ENCODE results near the gene ARHGEF26. TPM values are rescaled to one million over a fixed set of nuclear protein-coding genes. Genes with fewer than 3 reads are reported as not detected.

ARHGEF26 gene
- total RNA-seq, 1 donor from 2014 or later: 0.53 TPM

GRCh38 chr3:154098376-154098775 lies 22.8 kb upstream of the ARHGEF26 start:
- FAIRE-seq (no peak), DNase-seq (ENCODE audit: low read depth) (no peak)
- no peaks in the 10 kb centered on the region for H3K36me3 ChIP-seq (ENCODE audit: control insufficient read depth, insufficient read depth, low read length)
- no peak for TF ChIP-seq CTCF (IDR thresholded peaks at IDR 0.05; ENCODE audit: insufficient read depth, low read length, severe bottlenecking)
- no peak overlapping the region for H3K4me3 ChIP-seq (ENCODE audit: low read depth, low read length)
- H3K27me3 ChIP-seq (ENCODE audit: control insufficient read depth, insufficient read depth, low read length): no peaks in the 10 kb centered on the region

DNA sequence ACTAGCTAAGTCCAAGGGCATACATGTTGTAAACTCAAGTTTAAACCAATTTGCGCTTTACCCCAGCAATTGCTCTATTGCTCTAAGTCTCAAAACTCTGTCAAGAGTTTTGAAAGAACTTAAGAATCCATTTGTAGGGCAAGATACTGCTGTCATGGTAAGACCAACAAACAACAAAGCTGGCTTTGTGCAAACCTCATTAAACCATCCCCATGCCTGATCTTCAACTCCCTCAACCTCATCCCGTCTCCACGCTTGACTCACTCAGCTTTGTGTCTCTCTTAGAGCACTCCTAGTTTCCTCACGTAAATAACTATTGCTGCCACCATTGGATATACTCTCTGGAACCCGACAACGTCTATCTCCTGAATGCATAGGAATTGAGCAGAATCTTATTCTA lies 20.6 kb upstream of the ARHGEF26 start:
- TF ChIP-seq CTCF (IDR thresholded peaks at IDR 0.05; ENCODE audit: insufficient read depth, low read length, severe bottlenecking): no peak
- Histone ChIP-seq H3K36me3 (ENCODE audit: control insufficient read depth, insufficient read depth, low read length) (no peaks in the 10 kb centered on the region), H3K4me3 (ENCODE audit: low read depth, low read length) (no peak overlapping the region), H3K27me3 (ENCODE audit: control insufficient read depth, insufficient read depth, low read length) (no peaks in the 10 kb centered on the region)
- no peak for DNase-seq (ENCODE audit: low read depth)
- FAIRE-seq: no peak

- Histone ChIP-seq H3K27me3 (ENCODE audit: control insufficient read depth, insufficient read depth, low read length) (no peaks in the 10 kb centered on the region), H3K36me3 (ENCODE audit: control insufficient read depth, insufficient read depth, low read length) (no peaks in the 10 kb centered on the region), H3K4me3 (ENCODE audit: low read depth, low read length) (no peak overlapping the region)
- TF ChIP-seq CTCF (IDR thresholded peaks at IDR 0.05; ENCODE audit: insufficient read depth, low read length, severe bottlenecking): no peak
- DNase-seq (ENCODE audit: low read depth) (no peak), FAIRE-seq (no peak)
These were observed 19.9 kb upstream of the ARHGEF26 start for GRCh38 chr3:154101250-154101649.

GRCh38 chr3:154102225-154102624 lies 19.0 kb upstream of the ARHGEF26 start:
- DNase-seq (ENCODE audit: low read depth) (no peak), FAIRE-seq (no peak)
- H3K36me3 ChIP-seq (ENCODE audit: control insufficient read depth, insufficient read depth, low read length): no peaks in the 10 kb centered on the region
- H3K27me3 ChIP-seq (ENCODE audit: control insufficient read depth, insufficient read depth, low read length): no peaks in the 10 kb centered on the region
- no peak overlapping the region for H3K4me3 ChIP-seq (ENCODE audit: low read depth, low read length)
- TF ChIP-seq CTCF (IDR thresholded peaks at IDR 0.05; ENCODE audit: insufficient read depth, low read length, severe bottlenecking): no peak

GRCh38 chr3:154105218-154105975 lies 15.8 kb upstream of the ARHGEF26 start:
- DNase-seq (ENCODE audit: low read depth) (no peak), FAIRE-seq (no peak)
- Histone ChIP-seq H3K4me3 (ENCODE audit: low read depth, low read length) (no peak overlapping the region), H3K36me3 (ENCODE audit: control insufficient read depth, insufficient read depth, low read length) (no peaks in the 10 kb centered on the region), H3K27me3 (ENCODE audit: control insufficient read depth, insufficient read depth, low read length) (no peaks in the 10 kb centered on the region)
- TF ChIP-seq CTCF (IDR thresholded peaks at IDR 0.05; ENCODE audit: insufficient read depth, low read length, severe bottlenecking): no peak

All from bronchial epithelial cell (primary cell).